ENCODE measurements around the gene KRTAP12-2. TPM values are rescaled to one million over a fixed set of nuclear protein-coding genes. Genes with fewer than 3 reads are reported as not detected.
"Not testable (repeated sequence)": the region's sequence is repeated elsewhere in the genome, so short reads cannot be mapped to it uniquely, and the experiment has no call there.

Gene KRTAP12-2
- total RNA-seq, 2 donors from 2014 or later: not detected

DNA sequence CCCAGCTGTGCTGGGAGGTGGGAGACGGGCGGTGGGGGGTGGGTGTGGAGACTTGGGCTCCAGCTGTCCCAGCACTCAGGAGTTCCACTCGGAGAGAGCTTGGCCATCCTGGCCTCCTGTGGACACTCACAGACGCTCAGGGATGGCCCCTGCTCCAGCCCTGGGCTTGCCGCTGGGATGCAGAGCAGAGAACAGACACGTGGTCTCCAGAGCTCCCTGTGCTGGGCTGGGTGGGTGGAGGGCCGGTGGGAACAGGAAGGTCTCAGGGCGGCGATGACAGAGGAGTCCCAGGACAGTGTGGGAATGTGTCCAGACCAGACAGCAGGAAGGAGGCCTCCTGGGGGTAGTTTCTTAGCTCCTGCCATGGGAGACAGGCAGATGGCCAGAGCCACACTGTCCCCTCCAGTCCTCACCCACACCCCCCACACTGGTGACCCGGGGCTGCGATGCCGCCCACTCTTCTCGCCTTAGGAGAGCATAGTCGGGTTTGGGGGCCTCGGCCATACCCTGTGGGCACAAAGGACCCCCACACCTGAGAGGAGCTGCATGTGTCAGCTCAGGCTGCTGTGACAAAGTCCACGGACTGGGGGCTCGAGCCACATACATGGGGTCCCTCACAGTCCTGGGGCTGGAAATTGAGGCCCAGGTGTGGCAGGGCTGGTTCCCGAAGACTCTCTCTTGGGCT lies 37.9 kb downstream of the KRTAP12-2 start:
- no peak for ATAC-seq

DNA sequence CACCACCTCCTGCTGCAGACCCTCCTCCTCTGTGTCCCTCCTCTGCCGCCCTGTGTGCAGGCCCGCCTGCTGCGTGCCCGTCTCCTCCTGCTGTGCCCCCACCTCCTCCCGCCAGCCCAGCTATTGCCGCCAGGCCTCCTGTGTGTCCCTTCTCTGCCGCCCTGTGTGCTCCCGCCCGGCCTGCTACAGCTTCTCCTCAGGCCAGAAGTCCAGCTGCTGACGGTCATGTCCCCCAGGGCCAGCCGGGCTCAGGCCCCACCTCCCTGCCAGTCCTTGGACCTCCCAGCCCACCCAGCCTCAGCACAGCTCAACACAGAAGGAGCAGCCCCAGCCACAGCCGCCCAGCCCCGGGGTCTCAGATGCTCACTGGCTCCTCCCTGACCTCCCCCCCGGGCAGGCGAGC lies 38.9 kb downstream of the KRTAP12-2 start:
- H3K4me3 Mint-ChIP-seq; H3K4me1 Mint-ChIP-seq; H3K27me3 Mint-ChIP-seq; H3K9me3 ChIP-seq (ENCODE audit: control insufficient read depth, low read length, poor library complexity, severe bottlenecking); ATAC-seq; DNase-seq; H3K36me3 Mint-ChIP-seq (ENCODE audit: low read depth); H3K27ac Mint-ChIP-seq: not testable (repeated sequence)

More for the DNA sequence above, 37.9 kb downstream of the KRTAP12-2 start:
- no peak overlapping the region for H3K27ac Mint-ChIP-seq
- no peak for DNase-seq
- H3K9me3 ChIP-seq (ENCODE audit: control insufficient read depth, low read length, poor library complexity, severe bottlenecking): peaks cover 5% of the 10 kb centered on the region
- no peaks in the 10 kb centered on the region for H3K4me1 Mint-ChIP-seq
- H3K36me3 Mint-ChIP-seq (ENCODE audit: low read depth): peaks cover 2% of the 10 kb centered on the region
- no peak overlapping the region for H3K4me3 Mint-ChIP-seq
- no peaks in the 10 kb centered on the region for H3K27me3 Mint-ChIP-seq

DNA sequence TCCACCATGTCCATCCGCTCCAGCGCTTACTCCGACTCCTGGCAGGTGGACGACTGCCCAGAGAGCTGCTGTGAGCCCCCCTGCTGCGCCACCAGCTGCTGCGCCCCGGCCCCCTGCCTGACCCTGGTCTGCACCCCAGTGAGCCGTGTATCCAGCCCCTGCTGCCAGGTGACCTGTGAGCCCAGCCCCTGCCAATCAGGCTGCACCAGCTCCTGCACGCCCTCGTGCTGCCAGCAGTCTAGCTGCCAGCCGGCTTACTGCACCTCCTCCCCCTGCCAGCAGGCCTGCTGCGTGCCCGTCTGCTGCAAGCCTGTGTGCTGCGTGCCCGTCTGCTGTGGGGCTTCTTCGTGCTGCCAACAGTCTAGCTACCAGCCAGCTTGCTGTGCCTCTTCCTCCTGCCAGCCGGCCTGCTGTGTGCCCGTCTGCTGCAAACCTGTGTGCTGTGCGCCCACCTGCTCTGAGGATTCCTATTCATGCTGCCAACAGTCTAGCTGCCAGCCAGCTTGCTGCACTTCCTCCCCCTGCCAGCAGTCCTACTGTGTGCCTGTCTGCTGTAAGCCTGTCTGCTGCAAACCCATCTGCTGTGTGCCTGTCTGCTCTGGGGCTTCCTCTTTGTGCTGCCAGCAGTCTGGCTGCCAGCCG lies 39.4 kb downstream of the KRTAP12-2 start:
- not testable (repeated sequence) for H3K4me1 Mint-ChIP-seq; H3K27me3 Mint-ChIP-seq; H3K9me3 ChIP-seq (ENCODE audit: control insufficient read depth, low read length, poor library complexity, severe bottlenecking); ATAC-seq; H3K27ac Mint-ChIP-seq; H3K4me3 Mint-ChIP-seq; DNase-seq; H3K36me3 Mint-ChIP-seq (ENCODE audit: low read depth)

GRCh38 chr21:44626673-44627143 lies 40.0 kb downstream of the KRTAP12-2 start, which contains the start of gene KRTAP10-9:
Gene KRTAP10-9 (plus strand): TSS chr21:44627093. CDS start chr21:44627172, 79 bp downstream.
- no peak within 1 kb of the TSS for H3K27ac Mint-ChIP-seq
- no peak for ATAC-seq

GRCh38 chr21:44626262-44626661 lies 40.5 kb downstream of the KRTAP12-2 start:
- H3K36me3 Mint-ChIP-seq (ENCODE audit: low read depth): peaks cover 5% of the 10 kb centered on the region
- DNase-seq: no peak
- ATAC-seq: no peak
- H3K27ac Mint-ChIP-seq: no peak overlapping the region
- no peak overlapping the region for H3K4me3 Mint-ChIP-seq
- H3K4me1 Mint-ChIP-seq: no peaks in the 10 kb centered on the region
- no peaks in the 10 kb centered on the region for H3K27me3 Mint-ChIP-seq
- peaks cover 4% of the 10 kb centered on the region for H3K9me3 ChIP-seq (ENCODE audit: control insufficient read depth, low read length, poor library complexity, severe bottlenecking)

More at GRCh38 chr21:44626673-44627143, 40.0 kb downstream of the KRTAP12-2 start, which contains the start of gene KRTAP10-9:
- H3K4me1 Mint-ChIP-seq: no peaks in the 10 kb centered on the region
- peaks cover 5% of the 10 kb centered on the region for H3K36me3 Mint-ChIP-seq (ENCODE audit: low read depth)
- H3K4me3 Mint-ChIP-seq: no peak within 1 kb of the TSS
- DNase-seq: no peak
- no peaks in the 10 kb centered on the region for H3K27me3 Mint-ChIP-seq
- H3K9me3 ChIP-seq (ENCODE audit: control insufficient read depth, low read length, poor library complexity, severe bottlenecking): peaks cover 4% of the 10 kb centered on the region

GRCh38 chr21:44625756-44626155 lies 41.0 kb downstream of the KRTAP12-2 start:
- no peak overlapping the region for H3K4me3 Mint-ChIP-seq
- peaks cover 5% of the 10 kb centered on the region for H3K36me3 Mint-ChIP-seq (ENCODE audit: low read depth)
- ATAC-seq: no peak
- DNase-seq: no peak
- no peaks in the 10 kb centered on the region for H3K4me1 Mint-ChIP-seq
- no peaks in the 10 kb centered on the region for H3K27me3 Mint-ChIP-seq
- H3K9me3 ChIP-seq (ENCODE audit: control insufficient read depth, low read length, poor library complexity, severe bottlenecking): peaks cover 4% of the 10 kb centered on the region
- H3K27ac Mint-ChIP-seq: no peak overlapping the region

DNA sequence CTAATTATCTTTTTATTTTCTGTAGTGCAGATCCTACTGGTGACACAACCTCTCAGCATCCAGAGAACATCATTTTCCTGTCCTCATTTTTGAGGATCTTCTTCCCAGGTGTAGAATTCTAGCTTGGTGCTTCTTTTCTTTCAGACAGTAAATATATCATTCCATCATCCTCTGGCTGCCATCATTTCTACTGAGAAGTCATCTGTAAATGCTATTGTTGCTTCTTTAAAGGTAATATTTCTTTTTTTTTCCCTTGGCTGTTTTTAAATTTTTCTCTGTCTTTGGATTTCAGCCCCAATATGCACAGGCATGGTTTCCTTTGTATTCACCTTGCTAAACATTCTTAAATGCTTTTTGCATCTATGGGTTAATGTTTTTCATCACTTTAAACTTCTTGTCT lies 43.2 kb downstream of the KRTAP12-2 start:
- H3K4me3 Mint-ChIP-seq: no peak overlapping the region
- ATAC-seq: no peak
- DNase-seq: no peak
- peaks cover 10% of the 10 kb centered on the region for H3K36me3 Mint-ChIP-seq (ENCODE audit: low read depth)
- peaks cover 12% of the 10 kb centered on the region for H3K4me1 Mint-ChIP-seq
- H3K9me3 ChIP-seq (ENCODE audit: control insufficient read depth, low read length, poor library complexity, severe bottlenecking): peaks cover 4% of the 10 kb centered on the region
- H3K27me3 Mint-ChIP-seq: no peaks in the 10 kb centered on the region
- no peak overlapping the region for H3K27ac Mint-ChIP-seq

DNA sequence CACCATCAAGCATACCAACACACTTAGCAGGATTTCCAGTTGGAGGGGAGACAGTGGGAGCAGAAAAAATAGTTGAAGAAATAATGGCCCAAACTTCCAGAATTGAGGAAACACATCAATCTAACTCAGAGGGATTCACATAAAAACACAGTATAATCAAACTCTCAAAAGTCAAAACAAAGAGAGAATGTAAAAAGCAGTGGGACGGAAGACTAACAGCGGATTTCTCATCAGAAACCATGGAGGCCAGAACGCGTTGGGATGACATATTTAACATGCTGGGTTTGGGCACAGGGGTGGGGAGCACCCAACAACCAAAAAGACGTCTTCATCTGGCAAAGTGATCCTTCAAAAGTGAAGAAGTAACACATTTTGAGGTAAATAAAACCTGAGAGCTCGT lies 46.8 kb downstream of the KRTAP12-2 start:
- DNase-seq: no peak
- peak overlapping the region; percentile 93 for H3K27ac Mint-ChIP-seq
- no peaks in the 10 kb centered on the region for H3K27me3 Mint-ChIP-seq
- ATAC-seq: no peak
- peaks cover 23% of the 10 kb centered on the region for H3K4me1 Mint-ChIP-seq
- peaks cover 4% of the 10 kb centered on the region for H3K9me3 ChIP-seq (ENCODE audit: control insufficient read depth, low read length, poor library complexity, severe bottlenecking)
- H3K36me3 Mint-ChIP-seq (ENCODE audit: low read depth): peaks cover 10% of the 10 kb centered on the region
- H3K4me3 Mint-ChIP-seq: no peak overlapping the region

GRCh38 chr21:44618909-44619308 lies 47.8 kb downstream of the KRTAP12-2 start:
- Mint-ChIP-seq H3K4me1 (peaks cover 25% of the 10 kb centered on the region), H3K27ac (peak overlapping the region; percentile 93), H3K4me3 (peak overlapping the region; percentile 76), H3K36me3 (ENCODE audit: low read depth) (peaks cover 8% of the 10 kb centered on the region), H3K27me3 (no peaks in the 10 kb centered on the region)
- H3K9me3 ChIP-seq (ENCODE audit: control insufficient read depth, low read length, poor library complexity, severe bottlenecking): peaks cover 4% of the 10 kb centered on the region
- DNase-seq (peak in 2 of 3 donors; percentile 22 to 42), ATAC-seq (peak; percentile 99)

DNA sequence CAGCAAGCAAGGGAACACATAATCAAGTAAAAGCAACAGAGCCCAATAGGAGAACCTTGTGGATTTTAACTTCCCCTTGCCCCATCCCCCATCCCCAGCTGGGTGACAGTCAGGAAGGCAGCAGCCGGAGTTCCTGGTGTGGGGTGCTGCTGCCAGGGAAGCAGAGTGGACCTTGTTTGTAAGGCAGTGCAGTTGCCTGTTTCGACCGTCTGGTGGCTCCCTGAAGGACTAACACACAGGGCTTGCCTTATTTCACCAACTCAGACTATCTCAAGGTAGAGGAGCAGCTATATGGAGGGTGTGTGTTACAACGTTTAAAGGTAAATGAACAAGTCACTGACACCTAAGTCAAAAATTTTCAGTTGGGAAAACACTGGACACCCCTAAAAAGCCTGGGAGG lies 48.2 kb downstream of the KRTAP12-2 start:
- no peak for DNase-seq
- Mint-ChIP-seq H3K27ac (peak overlapping the region; percentile 93), H3K4me3 (peak overlapping the region; percentile 76), H3K27me3 (no peaks in the 10 kb centered on the region), H3K36me3 (ENCODE audit: low read depth) (peaks cover 7% of the 10 kb centered on the region), H3K4me1 (peaks cover 25% of the 10 kb centered on the region)
- H3K9me3 ChIP-seq (ENCODE audit: control insufficient read depth, low read length, poor library complexity, severe bottlenecking): peaks cover 2% of the 10 kb centered on the region
- ATAC-seq: peak; percentile 39

GRCh38 chr21:44617071-44617501 lies 49.6 kb downstream of the KRTAP12-2 start:
- peak overlapping the region; percentile 73 for H3K27ac Mint-ChIP-seq
- H3K27me3 Mint-ChIP-seq: no peaks in the 10 kb centered on the region
- H3K36me3 Mint-ChIP-seq (ENCODE audit: low read depth): peaks cover 5% of the 10 kb centered on the region
- no peak for DNase-seq
- no peaks in the 10 kb centered on the region for H3K9me3 ChIP-seq (ENCODE audit: control insufficient read depth, low read length, poor library complexity, severe bottlenecking)
- H3K4me3 Mint-ChIP-seq: no peak overlapping the region
- peaks cover 29% of the 10 kb centered on the region for H3K4me1 Mint-ChIP-seq
- ATAC-seq: no peak

GRCh38 chr21:44616591-44616926 lies 50.2 kb downstream of the KRTAP12-2 start:
- H3K4me3 Mint-ChIP-seq: peak overlapping the region; percentile 47
- H3K27me3 Mint-ChIP-seq: no peaks in the 10 kb centered on the region
- H3K9me3 ChIP-seq (ENCODE audit: control insufficient read depth, low read length, poor library complexity, severe bottlenecking): no peaks in the 10 kb centered on the region
- peaks cover 29% of the 10 kb centered on the region for H3K4me1 Mint-ChIP-seq
- peak overlapping the region; percentile 73 for H3K27ac Mint-ChIP-seq
- peaks cover 5% of the 10 kb centered on the region for H3K36me3 Mint-ChIP-seq (ENCODE audit: low read depth)
- ATAC-seq (no peak), DNase-seq (no peak)
